Stimulated activated CD8-positive, alpha-beta memory T cell treated with anti-CD3 and anti-CD28 coated beads, Interleukin-7, amount 100 ng/mL, for 24 hours (primary cell): Measurements from ENCODE around the gene TMEM11.

Experiments
- DNase-seq: peaks from one replicate; pipeline ENCODE4 v3.0.0-alpha.2; 2020; ENCODE audit warnings: low read depth

Gene TMEM11

GRCh38 chr17:21184570-21184969 lies 29.4 kb downstream of the TMEM11 start:
- no peak for DNase-seq

DNA sequence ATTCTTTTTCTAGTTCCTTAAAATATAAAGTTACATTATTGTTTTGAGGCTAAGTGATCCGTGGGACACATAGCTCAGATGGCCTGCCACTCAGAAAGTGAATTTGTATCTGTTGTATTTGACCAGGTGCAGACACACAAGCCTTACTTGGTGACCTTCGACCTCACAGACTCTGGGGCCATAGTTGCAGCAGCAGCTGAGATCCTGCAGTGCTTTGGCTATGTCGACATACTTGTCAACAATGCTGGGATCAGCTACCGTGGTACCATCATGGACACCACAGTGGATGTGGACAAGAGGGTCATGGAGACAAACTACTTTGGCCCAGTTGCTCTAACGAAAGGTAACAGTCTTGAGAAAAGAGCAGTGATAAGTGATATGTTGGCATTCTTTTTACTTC lies 30.5 kb downstream of the TMEM11 start:
- no peak for DNase-seq

GRCh38 chr17:21177854-21178600 lies 35.9 kb downstream of the TMEM11 start:
- no peak for DNase-seq

GRCh38 chr17:21177401-21177800 lies 36.6 kb downstream of the TMEM11 start:
- no peak for DNase-seq

- DNase-seq: no peak
These were observed 37.1 kb downstream of the TMEM11 start for GRCh38 chr17:21176773-21177395.

DNA sequence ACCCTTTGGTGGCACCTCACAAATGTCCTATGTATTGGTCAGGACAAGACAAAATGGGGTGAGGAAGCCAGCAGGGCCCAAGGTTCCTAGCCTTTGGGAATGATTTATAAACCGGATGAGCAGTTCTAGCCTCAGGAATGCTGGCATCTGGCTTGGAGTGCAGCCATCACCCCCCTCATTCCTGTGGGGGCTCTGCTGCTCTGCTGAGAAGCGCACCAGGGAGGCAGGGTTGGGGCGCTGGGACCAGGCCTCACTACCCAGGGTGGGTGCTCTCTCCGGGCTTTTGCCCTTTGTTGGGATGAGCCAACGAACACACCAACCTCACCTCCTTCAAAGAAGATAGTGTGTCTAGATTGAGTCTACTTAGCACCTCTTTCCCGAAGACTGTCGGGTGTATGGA lies 39.2 kb downstream of the TMEM11 start:
- DNase-seq: no peak

- no peak for DNase-seq
These were observed 39.8 kb downstream of the TMEM11 start for GRCh38 chr17:21174186-21174585.

DNA sequence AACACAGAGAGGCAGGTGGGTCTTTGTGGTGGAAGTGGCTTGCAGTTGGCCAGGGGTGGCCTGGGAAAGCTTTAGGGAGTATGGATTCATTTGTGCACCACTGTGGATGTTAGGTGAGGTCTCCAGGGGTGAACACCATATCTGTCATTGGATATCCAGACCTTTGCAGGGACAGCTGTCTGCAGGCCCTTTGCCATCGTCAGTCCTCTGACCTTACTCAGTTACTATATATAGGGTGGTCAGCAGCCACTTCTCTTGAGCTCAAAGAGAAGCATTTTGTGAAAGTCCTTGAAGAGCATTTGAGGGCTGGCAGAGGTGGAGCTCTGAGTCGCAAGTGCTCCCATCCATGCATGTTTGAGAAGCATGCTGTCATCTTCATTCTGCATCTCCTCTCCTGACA lies 40.4 kb downstream of the TMEM11 start:
- no peak for DNase-seq

DNA sequence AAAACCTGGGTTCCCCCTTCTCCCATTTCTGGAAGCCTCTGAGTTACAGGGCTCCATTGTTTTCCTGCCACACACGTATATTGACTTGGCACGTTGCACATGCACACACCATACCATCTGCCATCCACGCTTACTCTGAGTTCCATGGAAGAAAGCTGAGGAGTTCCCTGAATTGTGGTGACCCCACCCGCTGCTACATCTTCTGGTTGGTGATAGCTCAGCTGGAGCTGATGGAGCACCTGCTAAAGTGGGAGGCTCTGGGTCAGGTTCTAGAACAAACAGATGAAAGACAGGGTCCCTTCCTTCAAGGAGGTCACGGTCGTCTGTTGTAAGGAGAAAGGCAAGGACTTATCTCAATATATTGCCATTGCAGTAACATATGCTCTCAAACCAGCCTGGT lies 41.1 kb downstream of the TMEM11 start:
- no peak for DNase-seq

- DNase-seq: no peak
These were observed 41.9 kb downstream of the TMEM11 start for GRCh38 chr17:21171970-21172510.

- no peak for DNase-seq
These were observed 42.5 kb downstream of the TMEM11 start for GRCh38 chr17:21171309-21171922.

- no peak for DNase-seq
These were observed 43.2 kb downstream of the TMEM11 start for GRCh38 chr17:21170809-21171208.

GRCh38 chr17:21169496-21169895 lies 44.5 kb downstream of the TMEM11 start:
- no peak for DNase-seq

DNA sequence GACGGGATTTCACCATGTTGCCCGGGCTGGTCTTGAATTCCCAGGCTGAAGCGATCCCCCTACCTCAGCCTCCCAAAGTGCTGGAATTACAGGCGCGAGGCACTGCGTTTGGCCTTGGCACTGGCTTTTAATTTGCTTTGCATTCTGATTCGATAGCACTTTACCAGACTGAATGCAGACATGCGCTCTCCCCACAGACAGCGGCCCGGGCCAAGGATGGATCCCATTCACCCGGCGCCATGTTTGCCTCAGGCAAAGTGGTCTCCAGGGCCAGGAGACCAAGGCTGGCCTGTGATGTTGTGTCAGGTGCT lies 45.5 kb downstream of the TMEM11 start:
- no peak for DNase-seq

DNA sequence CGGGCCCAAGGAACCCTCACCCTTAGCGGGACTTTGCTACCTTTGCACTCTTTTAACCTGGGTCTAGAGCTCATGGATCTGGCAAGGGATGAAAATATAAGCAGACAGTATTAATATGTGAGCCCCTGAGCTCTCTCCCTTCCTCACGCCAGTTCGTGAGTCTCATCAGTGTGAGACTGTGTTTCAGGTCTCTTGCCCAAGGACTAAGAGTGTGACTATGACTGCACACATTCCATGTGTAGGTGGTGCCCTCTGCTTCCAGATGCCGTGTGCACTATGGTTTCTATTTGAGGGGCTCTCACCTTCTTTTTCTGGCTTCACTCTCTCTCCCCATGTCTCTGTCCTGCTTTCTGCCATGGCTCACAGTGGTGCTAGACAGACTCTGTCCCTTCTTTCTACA lies 46.7 kb downstream of the TMEM11 start:
- no peak for DNase-seq

DNA sequence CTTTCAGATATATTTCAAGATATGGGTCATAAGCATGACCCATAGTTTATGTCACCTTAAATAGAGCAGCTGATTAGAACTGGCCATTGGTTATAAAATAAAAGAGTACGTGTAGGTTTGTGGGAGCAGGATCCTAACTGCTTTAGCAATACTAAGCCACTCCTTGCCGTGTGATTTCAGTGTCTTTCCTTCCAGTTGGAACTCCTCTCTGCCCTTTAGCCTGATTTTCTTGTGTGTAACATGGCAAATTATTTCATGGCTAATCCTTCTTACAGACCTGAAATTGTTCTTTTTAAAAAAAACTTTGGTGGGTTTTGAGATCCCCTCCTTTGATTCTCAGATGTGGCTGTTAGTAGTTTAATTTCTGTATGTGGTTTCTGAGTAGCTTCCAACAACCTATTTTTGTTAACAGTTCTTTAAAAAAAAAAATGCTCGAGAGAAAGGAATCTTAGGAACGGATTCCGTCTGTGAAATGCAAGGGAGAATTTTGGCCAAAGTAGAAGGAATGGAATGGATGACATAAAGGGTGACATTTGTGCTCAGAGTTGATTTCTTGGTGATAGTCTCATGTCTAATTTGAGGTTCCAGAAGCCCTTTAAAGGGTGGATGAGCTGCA lies 47.3 kb downstream of the TMEM11 start:
- DNase-seq: no peak

DNA sequence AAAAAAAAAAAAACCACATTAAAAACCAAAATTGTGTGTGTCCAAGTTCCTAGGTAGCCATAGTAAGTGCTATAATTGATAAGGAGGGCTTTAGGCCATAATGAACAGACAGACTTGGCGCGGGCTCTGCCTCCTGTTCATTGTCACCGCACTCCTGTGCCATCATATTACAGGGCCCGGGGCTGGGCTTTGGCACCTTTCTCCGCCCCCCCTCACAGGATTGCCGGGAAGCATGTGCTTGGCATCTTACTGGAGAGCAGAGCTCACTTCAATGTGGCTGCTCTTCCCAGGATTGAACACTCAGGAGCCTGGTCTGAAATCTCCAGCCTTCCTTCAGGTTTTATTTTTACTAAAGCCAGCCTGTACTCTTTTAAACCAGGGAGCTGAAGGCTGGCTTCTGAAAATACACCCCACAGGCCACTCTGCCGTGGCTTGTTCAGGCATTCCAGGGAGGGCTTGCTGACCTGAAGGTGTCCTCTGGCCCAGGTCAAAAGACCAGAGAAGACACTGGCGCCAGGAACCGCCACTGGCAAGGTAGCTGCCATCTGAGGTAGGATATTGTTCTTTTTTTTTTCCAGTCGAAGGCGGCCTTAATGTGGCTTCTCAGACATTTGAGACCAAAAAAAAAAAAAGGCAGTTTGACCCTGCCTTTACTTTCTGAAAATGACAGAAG lies 47.9 kb downstream of the TMEM11 start:
- DNase-seq: no peak

DNA sequence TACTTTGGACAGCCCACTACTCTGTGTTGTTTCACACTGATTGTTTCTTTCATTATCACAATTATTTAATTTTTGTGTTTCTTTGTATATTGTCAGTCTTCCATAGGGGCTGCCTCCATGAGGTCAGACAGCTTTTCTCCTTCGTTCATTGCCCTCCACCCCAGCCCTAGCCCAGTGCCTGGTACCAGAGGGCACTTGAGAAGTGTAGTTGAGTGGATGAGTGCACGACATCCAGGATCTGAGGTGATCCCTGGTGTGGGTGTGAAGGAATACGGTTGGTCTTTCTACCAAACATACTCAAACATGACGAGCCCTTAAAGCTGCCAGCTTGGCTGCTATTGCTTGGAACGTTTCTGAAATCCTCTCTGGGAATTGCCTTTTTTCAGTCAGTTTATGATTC lies 49.3 kb downstream of the TMEM11 start:
- DNase-seq: no peak

GRCh38 chr17:21164216-21164615 lies 49.7 kb downstream of the TMEM11 start:
- no peak for DNase-seq

DNA sequence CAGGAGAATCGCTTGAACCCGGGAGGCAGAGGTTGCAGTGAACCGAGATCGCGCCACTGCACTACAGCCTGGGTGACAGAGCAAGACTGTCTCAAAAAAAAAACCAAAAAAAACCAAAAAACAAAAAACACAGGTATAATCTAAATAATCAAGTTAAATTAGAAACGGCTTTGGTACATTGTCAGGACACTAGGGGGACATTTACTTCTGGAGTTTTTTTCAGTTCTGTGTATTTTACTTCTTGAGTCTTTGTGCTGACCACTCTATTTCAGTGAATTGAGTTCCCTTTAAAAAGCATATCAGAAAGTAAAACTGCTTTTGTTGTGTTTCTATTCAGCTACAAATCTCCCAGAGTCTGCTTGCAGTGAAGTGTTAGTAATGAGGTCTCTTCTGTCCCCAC lies 50.9 kb downstream of the TMEM11 start:
- no peak for DNase-seq

GRCh38 chr17:21162394-21162775 lies 51.6 kb downstream of the TMEM11 start:
- DNase-seq: no peak
